H1 (cell line): ENCODE measurements around the gene RARRES1. TPM values are rescaled to one million over a fixed set of nuclear protein-coding genes. Genes with fewer than 3 reads are reported as not detected.

Experiments
- CHD2 ChIP-seq: IDR thresholded peaks from 2 replicates; pipeline ENCODE4 v1.6.1; 2012; ENCODE audit warnings: low read length, improper control_type of control experiment
- GABPA ChIP-seq: IDR thresholded peaks from 2 replicates; pipeline ENCODE4 v1.6.1; 2011; ENCODE audit warnings: mild to moderate bottlenecking, low read length, moderate library complexity, borderline replicate concordance; ENCODE audit not compliant: insufficient read depth
- KDM5A ChIP-seq: fragments of 200-600 bp; IDR thresholded peaks from 2 replicates; pipeline ENCODE4 v1.7.1; 2012; ENCODE audit warnings: mild to moderate bottlenecking, low read length, inconsistent platforms, mixed read lengths
- RBBP5 ChIP-seq: IDR thresholded peaks from 2 replicates; pipeline ENCODE4 v1.7.1; 2012; ENCODE audit warnings: low read depth, mild to moderate bottlenecking, inconsistent platforms, low read length, moderate library complexity, borderline replicate concordance
- SIN3A ChIP-seq, 2 experiments: IDR thresholded peaks in 1 of 2; conservative IDR thresholded peaks in 1 of 2; 2 replicates each; pipeline ENCODE4 v1.6.1; 2011 to 2012; ENCODE audit warnings: low read length in 2 of 2, improper control_type of control experiment in 1 of 2, low read depth in 1 of 2, mild to moderate bottlenecking in 1 of 2
- polyA plus RNA-seq, 7 experiments: library from polyadenylated mRNA; depleted of rRNA in 3 of 7; stranded (reverse) in 5 of 7; unstranded in 2 of 7; fragments of >200 nt in 5 of 7; fragments of 200-250 nt in 2 of 7; gene quantifications; 1 replicate in 5 of 7; 2 replicates in 1 of 7; 4 replicates in 1 of 7; pipeline versions ENCODE4 v1.2.1 to v1.2.3, GENCODE V29; 2011 to 2013; ENCODE audit warnings: missing spikeins in 2 of 7, mixed read lengths in 2 of 7
- total RNA-seq: library from RNA; stranded (reverse); fragmentation: NEBNext Ultra II Directional; extraction: Animal tissue kit (Norgen Biotek cat#: 25700); gene quantifications from 2 replicates; pipeline ENCODE4 v1.2.1, GENCODE V29; 2021
- TF ChIP-seq, protein P1 (sequence below): IDR thresholded peaks from 2 replicates; pipeline ENCODE4 v1.6.1; 2011; ENCODE audit warnings: low read depth, mild to moderate bottlenecking, low read length; ENCODE audit not compliant: insufficient read depth
- TF ChIP-seq, protein P2 (sequence below), 3 experiments: IDR thresholded peaks; 1 replicate in 2 of 3; 2 replicates in 1 of 3; pipeline versions ENCODE4 v1.5.1 to v1.6.1; 2011; ENCODE audit warnings: low read length in 3 of 3, mild to moderate bottlenecking in 3 of 3, inconsistent platforms in 2 of 3, low read depth in 1 of 3, moderate library complexity in 1 of 3; ENCODE audit not compliant: insufficient read depth in 1 of 3; ENCODE audit errors: control extremely low read depth in 1 of 3

The RARRES1 gene
- total and polyA plus RNA-seq, 2 of the 8 experiments (the other 6 are each of a cell fraction or from before 2014, with no cell fraction given): 0.26 to 0.71 TPM

DNA sequence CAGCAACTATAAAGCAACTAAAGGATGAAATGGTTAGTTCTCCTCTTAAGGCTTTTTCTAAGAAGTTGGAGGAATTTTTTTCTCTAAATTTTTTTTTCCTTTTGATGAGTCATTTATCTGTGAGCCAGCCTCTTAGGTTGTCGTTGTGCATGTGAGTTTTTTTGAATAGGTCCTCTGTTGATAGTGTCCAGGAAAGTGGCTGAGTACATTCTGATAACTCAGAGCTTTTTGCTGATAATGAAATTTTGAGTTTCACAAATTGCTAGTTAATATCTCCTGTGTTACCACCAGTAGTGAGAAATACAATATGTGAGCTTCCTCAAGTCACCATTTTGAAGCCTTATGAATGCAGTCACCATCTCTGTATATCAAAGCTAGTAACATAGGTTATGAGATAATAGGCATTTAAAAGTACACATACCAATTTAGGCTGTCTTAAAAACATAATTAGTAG, 52.7 kb downstream of the RARRES1 start (continued):
- no peak for TF ChIP-seq GABPA
- TF ChIP-seq SIN3A (conservative IDR thresholded peaks at IDR 0.05 in 1 of 2, IDR thresholded peaks at IDR 0.05 in 1 of 2; ENCODE audit: low read depth in 1 of 2, low read length in 2 of 2): no peak
- TF ChIP-seq, protein P1, sequence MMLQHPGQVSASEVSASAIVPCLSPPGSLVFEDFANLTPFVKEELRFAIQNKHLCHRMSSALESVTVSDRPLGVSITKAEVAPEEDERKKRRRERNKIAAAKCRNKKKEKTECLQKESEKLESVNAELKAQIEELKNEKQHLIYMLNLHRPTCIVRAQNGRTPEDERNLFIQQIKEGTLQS: no peak
- TF ChIP-seq CHD2: no peak
- TF ChIP-seq RBBP5: no peak
- TF ChIP-seq, protein P2, sequence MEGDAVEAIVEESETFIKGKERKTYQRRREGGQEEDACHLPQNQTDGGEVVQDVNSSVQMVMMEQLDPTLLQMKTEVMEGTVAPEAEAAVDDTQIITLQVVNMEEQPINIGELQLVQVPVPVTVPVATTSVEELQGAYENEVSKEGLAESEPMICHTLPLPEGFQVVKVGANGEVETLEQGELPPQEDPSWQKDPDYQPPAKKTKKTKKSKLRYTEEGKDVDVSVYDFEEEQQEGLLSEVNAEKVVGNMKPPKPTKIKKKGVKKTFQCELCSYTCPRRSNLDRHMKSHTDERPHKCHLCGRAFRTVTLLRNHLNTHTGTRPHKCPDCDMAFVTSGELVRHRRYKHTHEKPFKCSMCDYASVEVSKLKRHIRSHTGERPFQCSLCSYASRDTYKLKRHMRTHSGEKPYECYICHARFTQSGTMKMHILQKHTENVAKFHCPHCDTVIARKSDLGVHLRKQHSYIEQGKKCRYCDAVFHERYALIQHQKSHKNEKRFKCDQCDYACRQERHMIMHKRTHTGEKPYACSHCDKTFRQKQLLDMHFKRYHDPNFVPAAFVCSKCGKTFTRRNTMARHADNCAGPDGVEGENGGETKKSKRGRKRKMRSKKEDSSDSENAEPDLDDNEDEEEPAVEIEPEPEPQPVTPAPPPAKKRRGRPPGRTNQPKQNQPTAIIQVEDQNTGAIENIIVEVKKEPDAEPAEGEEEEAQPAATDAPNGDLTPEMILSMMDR (IDR thresholded peaks at IDR 0.05; ENCODE audit: control extremely low read depth in 1 of 3, insufficient read depth in 1 of 3, low read depth in 1 of 3, low read length in 3 of 3): no peak
- no peak for TF ChIP-seq KDM5A
